ENCODE results near the gene RNF103.
"Not testable (repeated sequence)": the region's sequence is repeated elsewhere in the genome, so short reads cannot be mapped to it uniquely, and the experiment has no call there.

The RNF103 gene

GRCh38 chr2:86623494-86624266 is at the start of gene RNF103:
TSS of gene RNF103 (minus strand) at chr2:86623865. CDS start at chr2:86622886, 979 bp downstream.
- peak; percentile 90 for DNase-seq (ENCODE audit: low read depth)

GRCh38 chr2:86673011-86673410 is 49.3 kb upstream of the RNF103 start:
- no peak for DNase-seq (ENCODE audit: low read depth)

GRCh38 chr2:86672027-86672545 is 48.4 kb upstream of the RNF103 start:
- DNase-seq (ENCODE audit: low read depth), result no peak

GRCh38 chr2:86671337-86671981 is 47.8 kb upstream of the RNF103 start:
- DNase-seq (ENCODE audit: low read depth), result no peak

GRCh38 chr2:86669323-86669722 is 45.7 kb upstream of the RNF103 start:
- not testable (repeated sequence) for DNase-seq (ENCODE audit: low read depth)

GRCh38 chr2:86661333-86661732 is 37.7 kb upstream of the RNF103 start:
- DNase-seq (ENCODE audit: low read depth), result no peak

GRCh38 chr2:86650188-86650587 is 26.5 kb upstream of the RNF103 start:
- DNase-seq (ENCODE audit: low read depth), result no peak

GRCh38 chr2:86649119-86649947 is 25.7 kb upstream of the RNF103 start:
- no peak for DNase-seq (ENCODE audit: low read depth)

GRCh38 chr2:86648681-86649080 is 25.0 kb upstream of the RNF103 start:
- no peak for DNase-seq (ENCODE audit: low read depth)

GRCh38 chr2:86646865-86647264 is 23.2 kb upstream of the RNF103 start:
- no peak for DNase-seq (ENCODE audit: low read depth)

GRCh38 chr2:86646329-86646728 is 22.7 kb upstream of the RNF103 start:
- no peak for DNase-seq (ENCODE audit: low read depth)

- DNase-seq (ENCODE audit: low read depth), result no peak
Observed at GRCh38 chr2:86645752-86646151, 22.1 kb upstream of the RNF103 start.

- no peak for DNase-seq (ENCODE audit: low read depth)
Observed at GRCh38 chr2:86638712-86639111, 15.0 kb upstream of the RNF103 start.

GRCh38 chr2:86636842-86637241 is 13.2 kb upstream of the RNF103 start:
- DNase-seq (ENCODE audit: low read depth), result no peak

- no peak for DNase-seq (ENCODE audit: low read depth)
Observed at GRCh38 chr2:86634352-86634751, 10.7 kb upstream of the RNF103 start.

- no peak for DNase-seq (ENCODE audit: low read depth)
Observed at GRCh38 chr2:86633155-86633651, 9.5 kb upstream of the RNF103 start.

GRCh38 chr2:86632672-86633071 is 9.0 kb upstream of the RNF103 start:
- no peak for DNase-seq (ENCODE audit: low read depth)

GRCh38 chr2:86631846-86632485 is 8.3 kb upstream of the RNF103 start:
- DNase-seq (ENCODE audit: low read depth), result no peak

- no peak for DNase-seq (ENCODE audit: low read depth)
Observed at GRCh38 chr2:86628091-86628522, 4.4 kb upstream of the RNF103 start.

GRCh38 chr2:86627550-86627949 is 3.9 kb upstream of the RNF103 start:
- DNase-seq (ENCODE audit: low read depth), result no peak

GRCh38 chr2:86625096-86625495 is 1.4 kb upstream of the RNF103 start:
- DNase-seq (ENCODE audit: low read depth), result no peak

- DNase-seq (ENCODE audit: low read depth), result no peak
Observed at GRCh38 chr2:86624267-86624547, 542 bp upstream of the RNF103 start.
